HFFc6 (cell line): ENCODE data around the gene WDR93. TPM values are rescaled to one million over a fixed set of nuclear protein-coding genes. Genes with fewer than 3 reads are reported as not detected.

Experiments
- DNase-seq: peaks from one replicate; pipeline ENCODE4 v3.0.0-alpha.2; 2018
- H3K27ac Mint-ChIP-seq: 2 replicates; pipeline ENCODE4 v1.8.0; 2020; ENCODE audit warnings: mild to moderate bottlenecking, mixed read lengths
- H3K27me3 Mint-ChIP-seq: 2 replicates; pipeline ENCODE4 v1.8.0; 2021; ENCODE audit warnings: mild to moderate bottlenecking, moderate library complexity, mixed read lengths; ENCODE audit not compliant: insufficient read depth
- H3K36me3 Mint-ChIP-seq: 2 replicates; pipeline ENCODE4 v1.8.0; 2021; ENCODE audit warnings: low read depth, mixed read lengths
- H3K4me1 Mint-ChIP-seq: 2 replicates; pipeline ENCODE4 v1.8.0; 2020; ENCODE audit warnings: low read depth, mixed read lengths
- H3K4me3 Mint-ChIP-seq: 2 replicates; pipeline ENCODE4 v1.8.0; 2020; ENCODE audit warnings: mild to moderate bottlenecking, moderate library complexity, mixed read lengths
- H3K9me3 Mint-ChIP-seq: 2 replicates; pipeline ENCODE4 v1.8.0; 2020; ENCODE audit warnings: mild to moderate bottlenecking, mixed read lengths
- total RNA-seq, 6 experiments: library from RNA; stranded (reverse); fragmentation: NEBNext Ultra II Directional; extraction: Animal tissue kit (Norgen Biotek cat#: 25700); gene quantifications; 2 replicates in 1 of 6; 3 replicates in 5 of 6; pipeline ENCODE4 v1.2.3, GENCODE V29; 2021
- TF ChIP-seq, protein P1 (sequence below): fragments of 200-600 bp; sonication (generic); IDR thresholded peaks from 2 replicates; pipeline ENCODE4 v1.5.0; 2021; ENCODE audit warnings: antibody characterized with exemption, mild to moderate bottlenecking

WDR93 gene
- total RNA-seq, 6 experiments from 2014 or later: 0.21 TPM; not detected in 5

DNA sequence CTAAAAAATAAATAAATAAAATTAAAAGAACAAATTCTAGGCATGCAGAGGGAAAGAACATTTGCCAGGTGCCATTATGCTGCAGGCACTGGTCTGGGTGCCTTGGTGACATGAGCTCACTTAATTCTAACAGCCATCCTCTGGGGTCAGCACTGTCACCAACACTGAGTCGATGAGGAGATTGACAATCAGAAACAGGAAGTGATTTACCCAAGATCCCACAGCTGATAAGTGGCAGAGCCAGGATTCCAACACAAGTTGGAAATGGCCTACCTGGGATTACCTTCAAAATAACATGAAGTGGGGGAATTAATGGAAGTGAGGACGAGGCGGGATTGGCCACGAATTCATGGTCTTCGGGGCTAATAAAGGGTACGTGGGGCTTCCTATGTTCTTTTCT is 15.0 kb upstream of the WDR93 start:
- Mint-ChIP-seq H3K9me3 (no peaks in the 10 kb centered on the region), H3K27me3 (peaks cover 3% of the 10 kb centered on the region), H3K27ac (no peak overlapping the region), H3K36me3 (no peaks in the 10 kb centered on the region), H3K4me1 (peaks cover 17% of the 10 kb centered on the region), H3K4me3 (no peak overlapping the region)
- TF ChIP-seq, protein P1, sequence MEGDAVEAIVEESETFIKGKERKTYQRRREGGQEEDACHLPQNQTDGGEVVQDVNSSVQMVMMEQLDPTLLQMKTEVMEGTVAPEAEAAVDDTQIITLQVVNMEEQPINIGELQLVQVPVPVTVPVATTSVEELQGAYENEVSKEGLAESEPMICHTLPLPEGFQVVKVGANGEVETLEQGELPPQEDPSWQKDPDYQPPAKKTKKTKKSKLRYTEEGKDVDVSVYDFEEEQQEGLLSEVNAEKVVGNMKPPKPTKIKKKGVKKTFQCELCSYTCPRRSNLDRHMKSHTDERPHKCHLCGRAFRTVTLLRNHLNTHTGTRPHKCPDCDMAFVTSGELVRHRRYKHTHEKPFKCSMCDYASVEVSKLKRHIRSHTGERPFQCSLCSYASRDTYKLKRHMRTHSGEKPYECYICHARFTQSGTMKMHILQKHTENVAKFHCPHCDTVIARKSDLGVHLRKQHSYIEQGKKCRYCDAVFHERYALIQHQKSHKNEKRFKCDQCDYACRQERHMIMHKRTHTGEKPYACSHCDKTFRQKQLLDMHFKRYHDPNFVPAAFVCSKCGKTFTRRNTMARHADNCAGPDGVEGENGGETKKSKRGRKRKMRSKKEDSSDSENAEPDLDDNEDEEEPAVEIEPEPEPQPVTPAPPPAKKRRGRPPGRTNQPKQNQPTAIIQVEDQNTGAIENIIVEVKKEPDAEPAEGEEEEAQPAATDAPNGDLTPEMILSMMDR: no peak
- no peak for DNase-seq

DNA sequence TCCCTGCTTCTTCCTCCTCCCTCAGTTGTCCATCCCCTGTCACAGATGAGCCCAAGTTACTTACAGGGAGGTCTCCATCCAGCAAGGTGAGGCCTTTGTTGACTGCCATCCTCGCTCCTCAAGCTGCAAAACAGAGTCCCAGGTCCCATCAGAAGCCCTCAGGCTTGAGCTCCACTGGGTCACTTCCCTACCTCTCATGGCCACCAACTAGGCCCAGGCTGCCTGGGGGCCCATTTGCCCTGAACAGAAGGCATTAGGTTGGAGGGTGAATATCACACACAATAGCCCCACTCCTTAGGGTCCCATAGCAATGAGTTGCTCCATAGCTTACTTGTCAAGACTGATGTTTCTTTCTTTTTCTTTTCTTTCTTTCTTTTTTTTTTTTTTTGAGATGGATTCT is 13.2 kb upstream of the WDR93 start:
- Mint-ChIP-seq H3K27ac (no peak overlapping the region), H3K36me3 (no peaks in the 10 kb centered on the region), H3K4me3 (no peak overlapping the region), H3K4me1 (peaks cover 14% of the 10 kb centered on the region), H3K27me3 (peaks cover 2% of the 10 kb centered on the region; the same call in 1 of the 2 replicates), H3K9me3 (no peaks in the 10 kb centered on the region)
- TF ChIP-seq, protein P1: no peak
- DNase-seq: no peak

DNA sequence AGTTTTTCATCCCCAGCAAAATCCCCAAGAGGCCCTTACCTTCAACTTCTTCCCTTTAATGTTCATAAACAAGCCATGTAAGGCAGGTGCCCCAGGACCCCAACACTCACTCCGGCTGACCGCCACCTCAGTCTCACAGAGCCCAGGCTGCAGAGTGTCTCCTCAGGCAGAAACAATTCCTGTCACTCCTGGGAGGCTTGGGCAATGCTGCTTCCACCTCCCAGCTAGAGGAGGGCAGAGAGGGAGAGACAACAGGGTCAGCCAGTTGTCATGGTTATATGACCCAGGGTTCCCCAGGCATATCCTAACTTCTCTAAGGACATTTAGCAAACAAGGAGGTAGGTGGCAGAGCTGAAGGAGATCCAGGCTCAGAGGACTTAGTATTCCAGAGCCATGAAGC is 11.4 kb upstream of the WDR93 start, which contains the start of gene PLIN1:
Gene PLIN1, minus strand, starts transcription at position 156 of the 400 bp plus-strand sequence. CDS start 1,878 bp downstream, outside the sequence.
- H3K4me3 Mint-ChIP-seq: no peak within 1 kb of the TSS
- peaks cover 8% of the 10 kb centered on the region for H3K4me1 Mint-ChIP-seq
- TF ChIP-seq, protein P1: no peak
- DNase-seq: no peak
- H3K27ac Mint-ChIP-seq: no peak within 1 kb of the TSS
- H3K9me3 Mint-ChIP-seq: no peaks in the 10 kb centered on the region
- peaks cover 7% of the 10 kb centered on the region; the same call in 1 of the 2 replicates for H3K36me3 Mint-ChIP-seq
- H3K27me3 Mint-ChIP-seq: peaks cover 2% of the 10 kb centered on the region; the same call in 1 of the 2 replicates

DNA sequence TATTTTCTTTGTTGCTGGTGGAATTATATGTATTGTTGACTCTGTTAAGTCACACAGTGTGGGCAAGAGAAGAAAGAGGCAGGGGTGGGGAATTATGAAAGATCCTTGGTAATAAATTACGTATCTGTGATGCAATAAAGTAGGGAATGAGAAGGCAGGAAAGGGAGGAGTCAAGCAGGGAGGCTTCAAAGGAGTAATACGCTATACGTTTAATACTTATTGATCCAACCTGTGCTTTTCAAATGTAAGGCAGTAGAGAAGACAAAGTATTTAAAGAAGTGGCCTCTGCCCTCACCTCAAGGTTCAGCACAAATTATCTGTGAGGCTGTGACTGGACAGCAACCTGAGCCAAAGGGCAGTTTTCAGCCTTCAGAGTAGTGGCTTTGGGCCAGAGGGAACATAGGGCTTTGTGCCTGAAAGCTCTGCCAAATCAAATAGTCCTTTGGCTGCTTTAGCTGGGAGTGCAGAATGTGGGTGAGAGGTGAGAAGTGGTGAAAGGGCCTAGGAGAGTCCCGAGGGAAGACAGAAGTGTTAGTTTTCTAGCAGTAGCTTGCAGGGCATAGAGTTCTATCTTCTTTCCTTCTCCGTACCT is 10.2 kb upstream of the WDR93 start:
- no peak overlapping the region for H3K4me3 Mint-ChIP-seq
- TF ChIP-seq, protein P1: no peak
- H3K36me3 Mint-ChIP-seq: peaks cover 7% of the 10 kb centered on the region; the same call in 1 of the 2 replicates
- DNase-seq: peak; percentile 40
- no peak overlapping the region for H3K27ac Mint-ChIP-seq
- no peaks in the 10 kb centered on the region for H3K9me3 Mint-ChIP-seq
- peaks cover 8% of the 10 kb centered on the region for H3K4me1 Mint-ChIP-seq
- peaks cover 2% of the 10 kb centered on the region; the same call in 1 of the 2 replicates for H3K27me3 Mint-ChIP-seq

DNA sequence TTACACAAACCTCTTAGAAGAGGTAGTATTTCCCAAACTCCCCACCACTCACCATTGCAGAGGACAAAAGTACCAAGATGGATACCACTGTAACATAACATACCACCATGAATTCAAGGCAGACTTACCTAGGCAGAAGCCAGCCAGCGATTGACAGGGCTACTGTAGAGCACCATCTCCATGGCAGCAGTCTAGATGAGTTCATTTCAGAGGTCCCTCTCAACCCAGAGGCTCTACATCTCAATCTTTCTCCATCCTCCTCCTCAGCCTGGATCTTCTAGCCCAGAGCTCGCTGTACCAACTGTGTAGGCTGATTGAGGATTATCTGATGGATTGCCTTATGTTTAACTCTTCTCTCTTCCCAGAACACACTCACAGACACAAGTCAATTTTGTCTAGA is 9.5 kb upstream of the WDR93 start:
- Mint-ChIP-seq H3K27ac (no peak overlapping the region), H3K4me1 (peaks cover 8% of the 10 kb centered on the region), H3K27me3 (peaks cover 2% of the 10 kb centered on the region; the same call in 1 of the 2 replicates), H3K9me3 (no peaks in the 10 kb centered on the region), H3K4me3 (no peak overlapping the region), H3K36me3 (peaks cover 7% of the 10 kb centered on the region; the same call in 1 of the 2 replicates)
- TF ChIP-seq, protein P1: no peak
- DNase-seq: no peak
